GM18511 (cell line): ENCODE results near the gene RAB5IF.
A peak's percentile ranks its signal among the peaks of the same experiment; 100 is the strongest.
"Not testable (repeated sequence)": the region's sequence is repeated elsewhere in the genome, so short reads cannot be mapped to it uniquely, and the experiment has no call there.

Source experiments
- ATAC-seq: cut with Tn5 transposase; IDR thresholded peaks from one replicate; pipeline ENCODE4 v1.9.1; 2021; ENCODE audit warnings: mild to moderate bottlenecking, moderate library complexity; ENCODE audit not compliant: unreplicated experiment

RAB5IF gene

DNA sequence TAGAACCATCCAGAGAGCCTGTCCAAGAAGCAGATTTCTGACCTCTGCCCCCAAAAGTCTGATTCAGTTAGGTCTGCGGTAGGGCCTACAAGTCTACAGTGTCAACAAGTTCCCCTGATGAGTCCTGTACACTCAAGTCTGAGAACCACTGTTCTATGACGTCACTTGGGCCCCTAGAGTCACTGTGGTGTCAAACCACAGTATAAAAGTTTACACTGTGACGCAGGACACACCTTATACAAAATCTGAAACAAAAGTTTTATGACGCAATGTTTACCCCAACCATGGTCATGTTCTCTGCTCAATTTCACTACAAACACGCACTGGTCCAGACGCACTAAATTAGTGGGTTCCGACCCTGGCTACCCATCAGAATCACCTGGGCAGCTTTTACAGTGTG lies 22.5 kb downstream of the RAB5IF start:
- no peak for ATAC-seq

- ATAC-seq, result peak; percentile 56
Observed at GRCh38 chr20:36629719-36630681, 24.4 kb downstream of the RAB5IF start.

DNA sequence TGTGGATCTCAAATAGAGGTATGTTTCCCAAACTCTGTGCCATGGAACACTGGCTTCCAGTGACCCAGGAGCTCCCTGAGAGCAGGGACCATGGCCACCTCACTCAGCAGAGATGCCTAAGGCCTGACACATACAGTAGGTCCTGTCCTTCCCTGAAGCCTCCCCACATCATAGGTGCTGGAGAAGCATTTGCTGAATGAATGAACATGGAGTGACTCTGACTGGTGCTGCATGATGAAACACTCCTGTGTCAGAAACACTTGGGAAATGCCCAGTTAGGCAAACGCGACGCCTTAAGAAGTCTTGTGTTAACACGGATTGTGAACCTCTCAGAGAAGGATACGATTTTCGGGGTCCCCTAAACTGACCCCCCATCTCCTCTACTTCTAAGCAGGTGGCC lies 26.1 kb downstream of the RAB5IF start:
- ATAC-seq, result no peak

DNA sequence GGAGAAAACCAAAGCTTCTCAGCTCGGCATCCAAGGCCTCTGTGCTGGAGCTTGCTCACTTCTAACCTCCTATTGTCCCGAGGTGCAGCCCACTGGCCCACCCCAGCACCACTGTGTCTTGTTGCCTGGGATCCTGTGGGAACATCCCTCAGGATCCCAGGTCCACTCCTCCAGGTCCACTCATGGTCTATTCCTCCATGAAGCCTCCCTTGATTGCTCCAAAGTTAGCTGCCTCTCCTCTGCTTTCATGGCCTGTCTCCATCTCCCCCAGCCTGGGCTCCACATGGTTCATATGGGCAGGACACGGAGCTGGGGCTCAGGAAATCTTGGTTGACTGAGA lies 26.5 kb downstream of the RAB5IF start:
- ATAC-seq, result no peak

- ATAC-seq, result no peak
Observed at GRCh38 chr20:36632487-36633284, 27.1 kb downstream of the RAB5IF start.

- no peak for ATAC-seq
Observed at GRCh38 chr20:36633285-36633772, 27.8 kb downstream of the RAB5IF start.

DNA sequence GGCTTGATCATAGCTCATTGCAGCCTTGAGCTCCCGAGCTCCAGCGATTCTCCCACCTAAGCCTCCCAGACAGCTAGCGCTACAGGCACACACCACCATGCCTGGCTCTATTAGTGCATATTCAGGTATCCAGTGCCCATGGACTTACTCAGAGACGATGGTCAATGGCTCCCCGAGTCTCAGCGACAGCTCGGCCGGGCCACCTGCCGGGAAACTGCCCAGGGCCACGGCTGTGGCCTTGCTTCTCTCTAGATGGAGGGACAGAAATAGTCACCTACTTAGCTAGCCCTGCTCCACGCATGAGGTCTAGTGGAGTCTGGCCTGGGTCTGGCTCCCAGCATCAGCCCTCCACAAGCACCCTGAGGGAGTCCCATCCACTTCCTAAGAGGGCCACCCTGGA lies 28.8 kb downstream of the RAB5IF start:
- ATAC-seq, result no peak

GRCh38 chr20:36638876-36639400 lies 33.4 kb downstream of the RAB5IF start:
- ATAC-seq, result not testable (repeated sequence)

DNA sequence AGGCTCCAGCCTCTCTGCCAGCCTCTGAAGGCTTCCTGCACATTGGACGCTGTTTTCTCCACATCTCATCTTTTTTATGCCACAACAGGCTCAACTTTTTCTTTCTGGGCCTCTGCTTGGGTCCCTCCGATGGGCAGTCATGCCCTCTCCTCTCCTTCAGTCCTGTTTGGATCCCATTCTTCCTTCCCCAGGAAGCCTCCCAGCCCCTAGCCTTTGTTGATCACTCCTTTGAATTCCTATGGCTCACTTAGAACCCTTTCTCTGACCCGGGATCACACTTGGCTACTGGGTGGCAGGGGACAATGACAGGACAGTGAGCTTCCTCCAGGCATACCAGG lies 35.9 kb downstream of the RAB5IF start:
- no peak for ATAC-seq

- ATAC-seq, result no peak
Observed at GRCh38 chr20:36642136-36642535, 36.6 kb downstream of the RAB5IF start.

GRCh38 chr20:36644032-36644705 lies 38.6 kb downstream of the RAB5IF start:
- no peak for ATAC-seq

DNA sequence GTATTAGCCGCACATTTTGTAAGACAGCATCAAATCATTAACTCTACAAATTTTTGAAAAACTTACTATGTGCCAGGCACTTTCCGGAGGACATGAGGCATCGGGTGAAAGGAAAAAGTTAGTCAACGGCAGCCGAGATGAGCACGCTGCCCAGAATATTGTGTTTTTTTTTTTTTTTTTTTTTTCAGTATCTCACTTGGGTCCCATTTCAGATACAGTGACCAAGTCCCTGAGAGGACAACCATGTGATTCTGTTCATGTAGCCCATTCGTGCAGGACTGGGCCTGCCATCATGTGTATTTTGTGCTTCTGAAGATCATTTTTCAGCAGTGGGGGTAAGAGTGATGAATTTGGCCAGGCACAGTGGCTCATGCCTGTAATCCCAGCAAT lies 39.1 kb downstream of the RAB5IF start:
- no peak for ATAC-seq

- no peak for ATAC-seq
Observed at GRCh38 chr20:36645353-36645752, 39.8 kb downstream of the RAB5IF start.

- no peak for ATAC-seq
Observed at GRCh38 chr20:36645998-36646397, 40.4 kb downstream of the RAB5IF start, which contains the start of gene SLA2. TSS of gene SLA2 (minus strand) at chr20:36646196. CDS start at chr20:36641335, 4,861 bp downstream.

DNA sequence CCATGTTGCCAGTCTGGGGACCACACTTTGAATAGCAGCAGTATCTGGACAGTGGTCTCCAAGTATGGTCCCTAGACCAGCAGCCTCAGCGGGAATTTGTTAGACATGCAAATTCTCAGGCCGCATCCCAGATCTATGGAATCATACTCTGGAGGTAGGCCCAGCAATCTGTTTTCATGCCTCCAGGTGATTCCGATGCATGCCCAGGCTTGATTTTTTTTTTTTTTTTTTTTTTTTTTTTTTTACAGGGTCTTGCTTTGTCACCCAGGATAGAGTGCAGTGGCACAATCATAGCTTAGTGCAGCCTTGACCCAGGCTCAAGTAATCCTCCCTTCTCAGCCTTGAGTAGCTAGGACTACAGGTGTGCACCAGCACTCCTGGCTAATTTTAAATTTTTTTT lies 41.1 kb downstream of the RAB5IF start:
- no peak for ATAC-seq

DNA sequence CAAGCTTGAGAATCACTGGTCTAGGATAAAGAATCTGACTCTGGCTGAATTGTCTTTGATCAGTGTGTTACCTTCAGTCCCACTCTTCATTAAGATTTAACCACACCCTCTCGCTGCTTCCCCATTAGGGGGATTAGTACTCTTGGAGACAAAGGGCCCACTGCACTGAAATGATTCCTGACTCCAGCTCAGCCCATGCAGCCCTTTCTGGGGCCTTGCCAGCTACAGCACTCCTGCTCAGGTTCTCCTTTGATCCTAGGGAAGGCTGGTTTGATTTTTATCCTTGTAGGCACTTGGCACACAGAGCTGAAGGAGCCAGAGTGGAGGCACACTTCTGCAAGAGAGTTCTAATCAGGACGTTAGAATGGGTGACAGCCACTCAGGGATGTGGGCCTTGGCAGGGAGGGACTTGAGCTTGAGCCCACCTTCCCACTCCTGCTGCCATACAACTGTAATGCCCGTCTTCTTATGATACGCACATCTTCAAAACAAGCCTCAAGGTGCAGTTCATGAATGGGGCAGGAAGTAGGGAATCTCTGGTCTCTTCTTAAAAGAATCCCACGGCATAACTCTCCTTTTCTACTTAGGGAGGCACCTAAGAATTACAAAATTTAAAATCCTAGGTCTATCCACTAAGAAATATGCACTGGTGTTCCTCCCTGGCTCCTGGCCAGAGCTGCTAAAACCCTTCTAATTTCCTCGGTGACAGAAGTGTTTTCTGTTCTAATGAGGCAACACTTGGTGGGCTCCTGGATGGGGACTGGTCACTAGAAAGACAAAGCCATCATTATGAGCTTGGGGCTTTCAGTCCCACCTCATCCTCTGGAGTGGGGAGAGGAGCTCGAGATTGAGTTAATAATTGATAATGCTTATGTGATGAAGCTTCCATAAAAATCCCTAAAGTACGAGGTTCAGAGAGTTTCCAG lies 41.9 kb downstream of the RAB5IF start:
- no peak for ATAC-seq

DNA sequence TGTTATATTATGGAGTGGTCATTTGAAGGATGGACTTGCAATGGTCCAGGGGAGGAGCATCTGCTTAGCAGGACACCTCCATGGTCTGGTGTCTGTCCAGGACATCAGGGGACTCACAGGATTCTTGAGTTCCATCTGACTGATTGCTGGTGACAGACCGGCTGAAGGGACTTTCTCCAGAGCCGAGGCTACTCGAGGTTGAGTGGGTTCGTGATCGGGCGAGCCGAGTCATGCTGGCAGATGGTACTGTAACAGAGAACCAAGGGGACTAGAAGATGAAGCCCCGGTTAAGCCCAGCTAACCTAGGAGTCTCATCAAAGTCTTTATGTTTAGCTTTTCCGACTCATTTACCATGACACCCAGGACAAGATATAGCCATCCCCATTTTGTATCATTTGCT lies 47.9 kb downstream of the RAB5IF start:
- no peak for ATAC-seq

- no peak for ATAC-seq
Observed at GRCh38 chr20:36654506-36654905, 48.9 kb downstream of the RAB5IF start.

- ATAC-seq, result no peak
Observed at GRCh38 chr20:36655004-36655403, 49.4 kb downstream of the RAB5IF start.

DNA sequence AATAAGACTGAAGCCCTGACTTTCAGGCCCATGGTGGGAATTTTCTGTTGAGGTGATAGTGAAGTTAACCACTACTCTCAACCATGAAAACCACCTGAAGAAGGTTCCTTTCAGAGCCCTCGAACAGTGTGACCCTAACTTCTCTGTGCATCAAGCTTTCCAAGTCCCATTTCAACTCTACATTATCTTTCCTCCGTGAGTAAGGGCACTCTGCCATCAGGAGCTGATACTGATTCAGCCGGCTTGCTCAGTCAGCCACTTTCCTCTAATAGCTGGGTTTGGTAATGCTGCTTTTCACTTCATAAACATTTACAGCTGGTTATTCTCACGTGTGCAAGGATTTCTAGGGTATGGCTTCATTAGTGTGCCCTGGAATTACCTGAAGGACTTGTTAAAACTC lies 51.2 kb downstream of the RAB5IF start:
- ATAC-seq, result no peak
